Measurements from ENCODE around the gene SEMA3B.
A peak's percentile ranks its signal among the peaks of the same experiment; 100 is the strongest.
"Not testable (repeated sequence)": the region's sequence is repeated elsewhere in the genome, so short reads cannot be mapped to it uniquely, and the experiment has no call there.

The SEMA3B gene

GRCh38 chr3:50260027-50260941 lies 8.7 kb upstream of the SEMA3B start:
- DNase-seq = peak; percentile 70

GRCh38 chr3:50260942-50261441 lies 8.0 kb upstream of the SEMA3B start:
- DNase-seq = no peak

GRCh38 chr3:50261505-50261904 lies 7.4 kb upstream of the SEMA3B start:
- no peak for DNase-seq

- not testable (repeated sequence) for DNase-seq
These were observed 6.7 kb upstream of the SEMA3B start for GRCh38 chr3:50262200-50262599.

GRCh38 chr3:50262778-50263177 lies 6.2 kb upstream of the SEMA3B start:
- DNase-seq = no peak

GRCh38 chr3:50263478-50264382 lies 5.2 kb upstream of the SEMA3B start:
- no peak for DNase-seq

- DNase-seq = no peak
These were observed 4.5 kb upstream of the SEMA3B start for GRCh38 chr3:50264383-50264963.

- DNase-seq = no peak
These were observed 3.9 kb upstream of the SEMA3B start for GRCh38 chr3:50264964-50265485.

GRCh38 chr3:50265571-50265970 lies 3.4 kb upstream of the SEMA3B start:
- no peak for DNase-seq

GRCh38 chr3:50266017-50266416 lies 2.9 kb upstream of the SEMA3B start:
- no peak for DNase-seq

- no peak for DNase-seq
These were observed 2.1 kb upstream of the SEMA3B start for GRCh38 chr3:50266836-50267235.

- DNase-seq = no peak
These were observed 1.6 kb upstream of the SEMA3B start for GRCh38 chr3:50267280-50267913.

- no peak for DNase-seq
These were observed 671 bp upstream of the SEMA3B start for GRCh38 chr3:50268276-50268675.

- DNase-seq = no peak
These were observed 513 bp downstream of the SEMA3B start for GRCh38 chr3:50269460-50269859.

- no peak for DNase-seq
These were observed 1.0 kb downstream of the SEMA3B start for GRCh38 chr3:50269977-50270413.

GRCh38 chr3:50270422-50271224 lies 1.7 kb downstream of the SEMA3B start:
- no peak for DNase-seq

- DNase-seq = no peak
These were observed 2.5 kb downstream of the SEMA3B start for GRCh38 chr3:50271314-50271936.

- not testable (repeated sequence) for DNase-seq
These were observed 3.6 kb downstream of the SEMA3B start for GRCh38 chr3:50272538-50272910.

GRCh38 chr3:50272911-50273688 lies 4.2 kb downstream of the SEMA3B start:
- DNase-seq = peak; percentile 55

GRCh38 chr3:50273689-50274065 lies 4.7 kb downstream of the SEMA3B start:
- DNase-seq = no peak

All from MV-4-11 (cell line).